ENCODE results near the gene B4GALNT3.

B4GALNT3 gene

GRCh38 chr12:510071-510825, 50.5 kb downstream of the B4GALNT3 start:
- no peak for DNase-seq

DNA sequence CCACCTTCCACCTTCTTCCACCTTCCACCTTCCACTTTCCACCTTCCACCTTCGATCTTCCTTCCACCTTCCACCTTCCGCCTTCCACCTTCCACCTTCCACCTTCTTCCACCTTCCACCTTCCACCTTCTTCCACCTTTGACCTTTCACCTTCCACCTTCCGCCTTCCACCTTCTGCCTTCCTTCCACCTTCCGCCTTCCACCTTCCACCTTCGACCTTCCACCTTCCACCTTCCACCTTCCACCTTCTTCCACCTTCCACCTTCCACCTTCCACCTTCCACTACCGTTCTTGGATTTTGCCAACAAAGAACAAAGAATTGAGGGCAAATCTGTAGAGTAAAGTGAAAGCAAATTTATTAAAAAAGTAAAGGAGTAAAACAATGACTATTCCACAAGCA, 53.2 kb downstream of the B4GALNT3 start:
- no peak for DNase-seq

GRCh38 chr12:513446-513845, 53.7 kb downstream of the B4GALNT3 start:
- no peak for DNase-seq

DNA sequence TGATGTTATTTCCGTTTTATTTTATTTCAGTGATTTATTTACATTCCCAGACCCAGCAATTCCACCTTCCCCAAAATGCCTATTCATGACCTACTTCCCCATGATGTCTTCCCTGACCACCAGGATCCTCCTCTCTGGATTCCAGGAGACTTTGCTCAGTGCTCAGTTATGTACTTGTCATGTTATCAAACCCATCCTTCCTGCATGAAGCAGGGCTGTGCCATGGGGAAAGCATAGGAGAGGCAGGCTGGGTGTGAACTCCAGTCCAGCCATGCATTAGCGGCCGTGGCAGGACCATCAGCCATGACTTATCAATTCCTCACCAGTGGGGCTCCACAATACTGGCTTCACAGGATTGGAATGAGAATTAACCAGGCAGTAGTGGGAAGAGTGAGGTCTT, 57.8 kb downstream of the B4GALNT3 start:
- no peak for DNase-seq

- no peak for DNase-seq
These were observed 60.4 kb downstream of the B4GALNT3 start for GRCh38 chr12:520119-520518.

GRCh38 chr12:522692-523378, 63.1 kb downstream of the B4GALNT3 start:
- no peak for DNase-seq

- DNase-seq: no peak
These were observed 64.6 kb downstream of the B4GALNT3 start for GRCh38 chr12:524167-524951.

GRCh38 chr12:526089-526488, 66.3 kb downstream of the B4GALNT3 start:
- DNase-seq: no peak

DNA sequence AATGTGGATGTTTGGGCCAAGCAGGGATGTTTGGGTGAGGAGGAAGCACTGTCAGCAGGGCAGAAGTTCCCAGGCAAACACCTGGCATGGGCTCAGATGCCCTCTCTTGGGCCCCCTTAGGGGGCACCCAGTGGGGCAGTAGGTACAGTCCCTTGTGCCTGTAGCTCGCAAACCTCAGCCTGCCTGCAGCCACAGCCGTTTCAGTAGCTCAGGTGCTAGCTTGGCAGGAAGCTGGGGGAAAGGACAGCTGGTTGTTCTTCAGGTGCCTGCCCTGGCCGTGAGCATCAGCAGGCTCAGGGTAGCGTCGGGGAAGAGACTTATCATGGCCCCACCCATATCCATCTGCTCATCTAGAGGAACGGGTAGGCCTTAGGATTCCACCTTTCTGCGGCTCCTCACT, 67.5 kb downstream of the B4GALNT3 start:
- no peak for DNase-seq

GRCh38 chr12:527729-528128, 68.0 kb downstream of the B4GALNT3 start:
- no peak for DNase-seq

DNA sequence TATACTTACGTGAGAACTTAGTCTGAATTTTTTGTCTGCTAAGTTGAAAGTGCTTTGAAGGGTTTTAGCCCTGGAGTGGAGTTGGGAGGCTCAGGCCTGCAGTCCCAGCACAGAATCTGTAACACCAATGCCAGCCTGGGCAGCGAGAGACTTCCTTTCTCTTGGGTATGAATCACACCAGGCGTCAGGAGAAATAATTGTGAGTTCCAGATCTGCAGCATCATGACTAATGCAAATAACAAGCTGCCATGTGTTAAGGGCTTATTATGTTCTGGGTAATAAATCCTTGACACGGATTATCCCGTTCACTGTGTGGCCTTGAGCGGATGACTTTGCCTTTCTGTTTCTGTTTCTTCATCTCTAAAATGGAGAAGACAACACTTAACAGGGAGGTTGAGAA, 70.6 kb downstream of the B4GALNT3 start:
- no peak for DNase-seq

GRCh38 chr12:530821-531220, 71.1 kb downstream of the B4GALNT3 start:
- no peak for DNase-seq

GRCh38 chr12:531951-532585, 72.3 kb downstream of the B4GALNT3 start:
- no peak for DNase-seq

- DNase-seq: no peak
These were observed 73.3 kb downstream of the B4GALNT3 start for GRCh38 chr12:532908-533565.

- no peak for DNase-seq
These were observed 74.0 kb downstream of the B4GALNT3 start for GRCh38 chr12:533718-534117.

DNA sequence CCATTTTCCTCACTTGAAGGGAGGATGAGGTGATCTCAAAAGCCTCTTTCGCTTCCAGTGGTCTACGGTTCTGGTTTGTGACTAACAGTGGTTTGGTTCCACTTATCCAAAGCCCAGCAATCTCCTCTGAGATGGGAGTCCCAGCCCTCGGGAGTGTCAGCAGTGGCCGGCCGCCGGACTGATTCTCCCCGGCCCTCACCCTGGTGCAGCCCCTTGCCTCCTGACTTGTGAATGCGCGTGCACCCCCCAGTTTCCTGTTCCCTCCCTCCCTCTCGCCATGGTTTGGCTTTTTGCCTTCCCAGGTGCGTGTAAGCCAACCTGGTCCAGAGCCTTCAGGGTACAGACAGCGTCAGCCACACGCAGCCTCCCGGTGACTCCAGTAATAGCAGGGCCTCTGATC, 74.5 kb downstream of the B4GALNT3 start:
- no peak for DNase-seq

DNA sequence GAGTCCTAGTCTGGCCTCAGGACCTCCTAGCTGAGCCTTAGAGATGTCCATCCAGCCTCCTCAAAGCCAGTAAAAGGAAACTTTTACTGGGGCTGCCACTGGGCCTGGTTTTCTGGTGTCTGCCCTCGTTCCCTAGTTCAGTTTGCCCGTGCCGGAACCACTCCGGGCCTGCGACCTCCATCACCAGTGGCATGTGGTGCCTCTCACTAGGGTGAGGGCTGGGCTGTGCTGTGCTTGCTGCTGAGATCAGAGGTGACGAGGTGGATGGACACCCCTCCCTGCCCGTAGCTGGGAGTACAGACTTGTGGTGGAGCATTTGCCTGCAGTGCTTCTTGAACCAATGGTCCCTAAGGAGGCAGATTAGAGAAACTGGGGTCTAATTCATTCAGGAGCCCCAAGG, 75.7 kb downstream of the B4GALNT3 start:
- DNase-seq: no peak

DNA sequence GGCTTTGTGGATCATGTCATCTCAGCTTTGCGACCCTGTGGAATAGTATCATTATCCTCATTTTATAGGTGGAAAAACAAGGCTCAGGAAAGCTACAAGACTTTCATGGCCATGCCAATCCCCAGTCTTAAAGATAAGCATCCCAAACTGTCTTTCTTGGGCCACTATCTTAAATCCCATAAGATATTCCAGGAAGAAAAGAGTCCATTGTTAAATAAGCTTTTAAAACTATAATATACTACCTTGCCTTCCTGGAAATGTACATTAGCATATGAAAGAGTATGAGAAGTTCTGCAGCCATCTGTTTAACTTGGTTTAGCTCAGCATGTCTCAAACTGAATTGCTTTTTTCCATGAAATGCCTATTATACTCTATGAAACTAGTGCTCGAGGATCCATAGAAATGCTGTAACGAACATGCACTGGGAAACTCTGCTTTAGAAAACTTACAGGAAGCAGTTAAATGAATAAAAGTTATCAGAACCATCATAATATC, 77.1 kb downstream of the B4GALNT3 start:
- no peak for DNase-seq

- no peak for DNase-seq
These were observed 78.0 kb downstream of the B4GALNT3 start for GRCh38 chr12:537772-538171.

DNA sequence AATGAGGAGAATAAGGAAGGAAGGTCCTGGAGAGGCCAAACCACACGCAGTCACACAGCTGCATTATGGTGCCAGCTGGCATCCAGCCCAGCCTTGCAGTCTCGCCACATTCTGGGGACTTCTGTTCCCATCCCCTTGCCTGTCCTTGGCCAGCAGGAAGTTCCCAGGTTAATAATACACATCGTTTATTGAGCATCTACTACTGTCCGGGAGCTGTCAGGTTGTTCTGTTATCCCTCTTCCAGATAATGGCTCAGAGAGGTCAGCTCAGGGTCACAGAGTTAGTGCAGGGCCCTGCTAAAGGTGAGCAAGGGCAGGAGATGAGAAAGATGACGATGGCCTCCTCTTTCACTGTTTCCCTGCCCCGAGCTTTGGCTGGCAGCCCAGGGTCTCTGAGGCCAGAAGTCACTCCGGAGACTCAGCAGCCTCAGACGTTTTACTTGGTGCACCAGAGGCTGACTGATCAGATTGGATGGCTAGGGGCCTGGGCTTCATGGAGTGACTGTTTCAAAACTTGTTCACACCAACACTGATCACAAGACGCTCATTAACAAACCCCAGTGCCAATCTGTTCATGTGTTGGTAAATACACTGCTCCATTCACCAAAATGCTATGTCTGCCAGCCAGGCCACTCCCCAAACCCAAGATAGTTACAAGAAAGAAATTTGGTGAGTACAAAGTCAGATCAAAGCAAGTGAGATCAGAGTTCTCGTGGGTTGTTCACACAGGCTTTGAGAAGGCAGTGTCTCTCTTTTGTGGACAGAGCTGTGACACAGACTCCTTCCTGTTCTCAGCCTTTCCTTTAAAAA, 79.2 kb downstream of the B4GALNT3 start:
- peak; percentile 20 for DNase-seq

DNA sequence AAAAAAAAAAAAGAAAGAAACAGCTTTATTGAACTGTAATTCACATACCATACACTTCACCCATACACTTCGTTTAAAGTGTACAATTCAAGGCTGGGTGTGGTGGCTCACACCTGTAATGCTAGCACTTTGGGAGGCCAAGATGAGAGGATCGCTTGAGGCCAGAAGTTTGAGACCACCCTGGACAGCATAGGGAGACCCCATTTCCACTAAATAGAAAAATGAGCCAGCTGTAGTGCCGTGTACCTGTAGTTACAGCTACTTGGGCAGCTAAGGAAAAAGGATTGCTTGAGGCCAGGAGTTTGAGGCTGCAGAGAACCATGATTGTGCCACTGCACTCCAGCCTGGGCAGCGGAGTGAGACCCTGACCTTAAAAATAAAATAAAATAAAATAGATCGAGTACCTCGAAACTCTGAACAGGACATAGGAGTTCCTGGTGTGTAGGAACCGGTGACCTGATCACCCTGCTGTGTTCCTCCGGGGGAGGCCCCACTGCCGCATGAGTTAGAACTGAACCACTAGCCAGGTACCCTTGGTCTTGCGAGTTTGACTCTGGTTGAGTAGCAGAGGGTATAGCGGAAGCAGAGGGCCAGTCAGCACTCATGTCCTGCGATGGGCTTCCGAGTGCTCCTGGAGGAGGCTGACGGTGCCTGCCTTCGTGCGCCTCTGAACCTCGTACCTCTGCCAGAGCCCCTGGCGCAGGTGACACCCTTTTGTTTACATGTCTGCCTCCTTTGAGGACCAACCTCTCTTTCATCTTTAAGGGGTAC, 80.0 kb downstream of the B4GALNT3 start:
- no peak for DNase-seq

All from NCI-H1694 (cell line).